Ovary (tissue), 9 donors: ENCODE results near the gene CEP350. TPM values are rescaled to one million over a fixed set of nuclear protein-coding genes. Genes with fewer than 3 reads are reported as not detected.

Source experiments
- DNase-seq, 5 donors: peaks; one replicate each; pipeline ENCODE4 v3.0.0-alpha.2; 2019 to 2020
- H3K27ac ChIP-seq, 2 donors: fragments of 200-600 bp; one replicate each; pipeline versions ENCODE4 v1.5.1 to v1.8.0; 2019 to 2022
- H3K27me3 ChIP-seq: fragments of 200-600 bp; one replicate; pipeline ENCODE4 v1.8.0; 2022
- H3K36me3 ChIP-seq: fragments of 200-600 bp; sonication (generic); one replicate; pipeline ENCODE4 v1.5.1; 2019
- H3K4me1 ChIP-seq: one replicate; pipeline ENCODE4 v1.8.1; 2013; ENCODE audit warnings: mild to moderate bottlenecking, moderate library complexity; ENCODE audit not compliant: insufficient read depth
- H3K4me3 ChIP-seq: fragments of 200-600 bp; sonication (generic); one replicate; pipeline ENCODE4 v1.5.1; 2017
- H3K9me3 ChIP-seq, 2 donors: fragments of 200-600 bp in 1 of 2; sonication (generic) in 1 of 2; one replicate each; pipeline versions ENCODE4 v1.5.1 to v1.8.1; 2013 to 2019; ENCODE audit warnings: mild to moderate bottlenecking in 1 of 2, moderate library complexity in 1 of 2
- CTCF ChIP-seq, 3 donors: fragments of 450-650 bp in 2 of 3; fragments of 200-600 bp in 1 of 3; IDR thresholded peaks; one replicate each; pipeline versions ENCODE4 v1.5.1 to v1.8.0; 2016 to 2022; ENCODE audit warnings: antibody characterized with exemption in 3 of 3, mild to moderate bottlenecking in 1 of 3
- EP300 ChIP-seq: sonication (generic); formaldehyde crosslinking; IDR thresholded peaks from one replicate; pipeline ENCODE4 v1.6.1; 2017; ENCODE audit warnings: antibody characterized with exemption
- POLR2A ChIP-seq: fragments of 450-650 bp; IDR thresholded peaks from one replicate; pipeline ENCODE4 v1.6.1; 2017; ENCODE audit warnings: antibody characterized with exemption, mild to moderate bottlenecking, moderate library complexity
- WGBS, 3 donors: extraction: QIAGEN DNeasy Blood & Tissue Kit in 1 of 3; methylation state at CpG; one replicate each; pipeline versions ENCODE4 v1.1.5 to v1.1.7; 2013 to 2017; 5-methylcytosine and 5-hydroxymethylcytosine counted together
- intact Hi-C, 4 donors: fragments of 100-400 bp; cut with DNase I; formaldehyde crosslinking; loops; one replicate each; pipeline versions ENCODE4 v1.11.0 to v1.15.1; 2022 to 2023
- polyA plus RNA-seq, 2 donors: library from polyadenylated mRNA; stranded (reverse); fragments of 200-250 nt in 1 of 2; fragments of 350-450 nt in 1 of 2; fragmentation: Illumina TruSeq in 1 of 2; extraction: RNeasy Lipid Tissue Mini Kit (QIAGEN cat#74804) in 1 of 2; gene quantifications; one replicate each; pipeline ENCODE4 v1.2.3, GENCODE V29; 2013 to 2014
- total RNA-seq, 7 donors: library from RNA; depleted of rRNA in 2 of 7; stranded (reverse); fragments of >200 nt in 2 of 7; fragmentation: NEBNext Ultra II Directional in 3 of 7; extraction: Animal tissue kit (Norgen Biotek cat#: 25700) in 3 of 7; gene quantifications; one replicate each; pipeline versions ENCODE4 v1.1.0 to v1.2.4, GENCODE V29; 2016 to 2023
- donor health status: DM: no; HTN: no; CAD: no; lungs with moderate emphysema.
- donor health status: DM: no; HTN: no; CAD: no.
- donor health status: Bipolar disorder and iron deficiency.
- donor health status: DM: yes; HTN: yes; CAD: no.
- donor health status: DM: no; HTN: no; CAD: no.
- donor health status: DM: yes; HTN: yes; CAD: no.

Gene CEP350
- total and polyA plus RNA-seq, 9 donors, result 7.9 to 69.4 (median 53.1) TPM

- Histone ChIP-seq H3K4me3 (no peak overlapping the region), H3K27me3 (no peaks in the 10 kb centered on the region), H3K9me3 (peaks cover 0 to 3% of the 10 kb centered on the region in 2 donors), H3K4me1 (peaks cover 12% of the 10 kb centered on the region), H3K27ac (peak overlapping the region in 1 of 2 donors; percentile 53), H3K36me3 (no peaks in the 10 kb centered on the region)
- no peak for DNase-seq
- TF ChIP-seq EP300, result no peak
- no peak for TF ChIP-seq POLR2A
- TF ChIP-seq CTCF (IDR thresholded peaks at IDR 0.05), result no peak
- WGBS, 3 donors, result 77 to 79% (median 78%) methylated on average over 8 of the region's 8 CpGs
- intact Hi-C loops, result no loop called here
Observed at GRCh38 chr1:179968994-179969919, 14.6 kb downstream of the CEP350 start.

GRCh38 chr1:179969962-179970361, 15.4 kb downstream of the CEP350 start:
- Histone ChIP-seq H3K4me1 (peaks cover 13% of the 10 kb centered on the region), H3K4me3 (no peak overlapping the region), H3K27ac (peak overlapping the region in 1 of 2 donors; percentile 17), H3K9me3 (peaks cover 0 to 3% of the 10 kb centered on the region in 2 donors), H3K36me3 (no peaks in the 10 kb centered on the region), H3K27me3 (no peaks in the 10 kb centered on the region)
- DNase-seq, result no peak
- intact Hi-C loops, result no loop called here
- TF ChIP-seq POLR2A (no peak), CTCF (IDR thresholded peaks at IDR 0.05) (no peak), EP300 (peak; percentile 81)
- 4 to 6% (median 5%) methylated on average over 1 of the region's 1 CpG for WGBS, 3 donors

- peaks cover 0 to 3% of the 10 kb centered on the region in 2 donors for H3K9me3 ChIP-seq
- no peak overlapping the region for H3K4me3 ChIP-seq
- intact Hi-C loops, result no loop called here
- peaks cover 13% of the 10 kb centered on the region for H3K4me1 ChIP-seq
- H3K27ac ChIP-seq, result no peak overlapping the region
- TF ChIP-seq POLR2A, result no peak
- no peak for TF ChIP-seq CTCF (IDR thresholded peaks at IDR 0.05)
- TF ChIP-seq EP300, result no peak
- no peaks in the 10 kb centered on the region for H3K36me3 ChIP-seq
- WGBS, 3 donors, result 55 to 76% (median 71%) methylated on average over 5 of the region's 5 CpGs
- no peaks in the 10 kb centered on the region for H3K27me3 ChIP-seq
- no peak for DNase-seq
Observed at GRCh38 chr1:179971563-179972496, 17.2 kb downstream of the CEP350 start.

- no peaks in the 10 kb centered on the region for H3K9me3 ChIP-seq
- H3K27me3 ChIP-seq, result no peaks in the 10 kb centered on the region
- no peak for DNase-seq
- H3K27ac ChIP-seq, result no peak overlapping the region
- intact Hi-C loops, result no loop called here
- no peaks in the 10 kb centered on the region for H3K36me3 ChIP-seq
- TF ChIP-seq EP300, result no peak
- TF ChIP-seq POLR2A, result no peak
- TF ChIP-seq CTCF (IDR thresholded peaks at IDR 0.05), result no peak
- no peak overlapping the region for H3K4me3 ChIP-seq
- 35 to 50% (median 40%) methylated on average over 6 of the region's 6 CpGs for WGBS, 3 donors
- H3K4me1 ChIP-seq, result peaks cover 12% of the 10 kb centered on the region
Observed at GRCh38 chr1:179973198-179974110, 18.8 kb downstream of the CEP350 start.
